HG03064 (cell line): ENCODE measurements around the gene RAB11A.

Experiments used
- ATAC-seq: cut with Tn5 transposase; IDR thresholded peaks from one replicate; pipeline ENCODE4 v1.9.1; 2021; ENCODE audit warnings: low read depth; ENCODE audit not compliant: unreplicated experiment

RAB11A gene

DNA sequence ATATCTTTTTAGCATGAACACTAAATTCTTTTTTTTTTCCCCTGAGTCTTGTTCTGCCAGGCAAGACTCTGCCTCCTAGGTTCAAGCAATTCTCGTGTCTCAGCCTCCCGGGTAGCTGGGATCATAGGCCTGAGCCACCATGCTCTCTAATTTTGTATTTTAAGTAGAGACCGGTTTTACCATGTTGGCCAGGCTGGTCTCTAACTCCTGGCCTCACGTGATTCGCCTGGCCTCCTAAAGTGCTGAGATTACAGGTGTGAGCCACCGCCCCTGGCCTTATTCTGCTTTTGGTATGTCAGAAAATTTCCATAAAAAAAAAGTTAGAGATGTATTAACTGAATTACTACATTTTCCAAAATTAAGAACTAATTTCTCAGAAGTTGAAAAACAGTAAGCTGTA is 14.3 kb downstream of the RAB11A start:
- ATAC-seq: no peak

GRCh38 chr15:65884511-65884910 is 15.2 kb downstream of the RAB11A start:
- no peak for ATAC-seq

- no peak for ATAC-seq
These were observed 16.5 kb downstream of the RAB11A start for GRCh38 chr15:65885668-65886218.

DNA sequence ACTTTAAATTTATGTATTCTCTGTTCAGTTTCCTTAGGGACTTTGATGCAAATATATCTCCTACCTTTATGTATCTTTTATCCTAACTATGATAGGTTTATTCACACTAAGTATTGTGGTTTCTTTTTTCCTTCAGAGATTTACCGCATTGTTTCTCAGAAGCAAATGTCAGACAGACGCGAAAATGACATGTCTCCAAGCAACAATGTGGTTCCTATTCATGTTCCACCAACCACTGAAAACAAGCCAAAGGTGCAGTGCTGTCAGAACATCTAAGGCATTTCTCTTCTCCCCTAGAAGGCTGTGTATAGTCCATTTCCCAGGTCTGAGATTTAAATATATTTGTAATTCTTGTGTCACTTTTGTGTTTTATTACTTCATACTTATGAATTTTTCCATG is 18.3 kb downstream of the RAB11A start:
- no peak for ATAC-seq

DNA sequence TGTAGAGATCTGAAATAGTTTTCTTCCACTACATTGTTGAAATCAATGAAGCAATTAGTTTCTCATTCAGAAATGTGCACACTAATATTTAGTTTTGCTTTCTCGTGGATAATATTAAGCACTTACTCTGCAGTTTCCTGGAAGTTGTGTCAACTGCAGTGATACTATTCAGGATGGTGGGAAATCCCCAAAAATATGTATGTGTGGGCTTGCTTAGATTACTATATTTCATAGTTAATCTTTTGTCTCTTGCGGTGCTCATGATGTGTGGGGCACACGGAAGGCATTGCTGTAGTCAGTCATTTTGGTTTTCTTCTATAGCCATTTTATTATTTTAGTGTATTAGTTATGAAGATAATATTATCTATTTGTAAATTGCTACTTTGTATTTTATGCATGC is 19.7 kb downstream of the RAB11A start:
- ATAC-seq: no peak

DNA sequence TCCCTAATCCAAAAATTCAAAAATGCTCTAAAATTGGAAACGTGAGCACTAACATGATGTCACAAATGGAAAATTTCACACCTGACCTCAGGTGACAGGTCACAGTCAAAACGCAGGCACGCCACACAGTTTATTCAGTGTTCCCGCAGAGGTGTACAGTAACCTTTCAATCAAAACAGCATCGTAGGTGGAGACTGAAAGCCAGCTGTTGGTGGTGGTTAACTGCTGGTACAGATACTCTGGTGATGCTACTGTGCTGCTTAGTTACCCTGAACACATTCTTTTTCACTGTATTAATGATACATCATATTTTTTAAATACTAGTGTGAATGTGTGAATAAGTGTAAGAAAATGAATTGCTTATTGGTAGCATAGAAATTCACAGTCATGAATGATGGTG is 23.8 kb downstream of the RAB11A start:
- no peak for ATAC-seq

GRCh38 chr15:65896236-65896635 is 26.9 kb downstream of the RAB11A start:
- no peak for ATAC-seq

- ATAC-seq: no peak
These were observed 31.2 kb downstream of the RAB11A start for GRCh38 chr15:65900488-65900887.

GRCh38 chr15:65901336-65901735 is 32.0 kb downstream of the RAB11A start:
- no peak for ATAC-seq

DNA sequence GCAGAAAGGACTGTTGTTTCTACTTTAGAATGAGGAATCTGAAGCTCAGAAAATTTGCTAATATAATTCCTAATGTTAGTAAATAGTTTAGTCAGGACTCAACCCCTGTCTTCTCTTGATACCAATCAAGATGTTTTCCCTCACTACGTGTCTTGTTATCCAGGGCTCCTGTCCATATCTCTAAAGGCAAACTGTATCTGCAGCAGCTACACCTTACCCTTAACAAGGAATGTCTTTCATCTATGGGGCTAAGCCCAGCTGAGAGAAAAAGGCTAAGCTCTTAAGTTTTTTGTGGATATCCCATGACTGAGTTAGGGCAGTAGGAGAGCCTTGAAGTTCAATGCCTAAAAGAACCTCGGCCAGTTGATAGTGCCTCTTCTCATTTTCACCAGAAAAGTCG is 32.5 kb downstream of the RAB11A start:
- ATAC-seq: no peak

- peak; percentile 52 for ATAC-seq
These were observed 33.1 kb downstream of the RAB11A start for GRCh38 chr15:65902373-65902772.

- no peak for ATAC-seq
These were observed 34.2 kb downstream of the RAB11A start for GRCh38 chr15:65903296-65904073.

DNA sequence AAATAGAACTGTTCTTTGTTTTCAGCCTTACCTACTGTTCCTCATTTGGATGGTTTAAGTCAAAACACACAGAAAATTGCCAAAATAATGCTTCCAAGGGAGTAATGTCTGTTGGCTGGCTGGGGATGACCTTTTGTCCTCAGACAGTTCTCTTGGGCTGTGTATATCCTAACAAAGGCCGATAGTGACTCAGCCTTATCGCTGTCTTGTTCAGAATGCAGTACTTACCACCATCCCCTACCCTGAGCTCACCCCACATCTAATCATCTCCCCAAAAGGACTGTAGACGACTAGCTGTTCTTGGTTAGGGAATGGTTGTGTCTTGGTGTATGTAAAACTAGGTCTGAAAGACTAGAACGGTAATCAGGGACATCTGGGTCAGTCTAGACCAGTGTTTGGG is 35.0 kb downstream of the RAB11A start:
- no peak for ATAC-seq

GRCh38 chr15:65906396-65906795 is 37.1 kb downstream of the RAB11A start:
- no peak for ATAC-seq

- no peak for ATAC-seq
These were observed 38.4 kb downstream of the RAB11A start for GRCh38 chr15:65907661-65908060.

GRCh38 chr15:65908876-65909275 is 39.6 kb downstream of the RAB11A start:
- no peak for ATAC-seq

GRCh38 chr15:65909831-65910230 is 40.5 kb downstream of the RAB11A start:
- ATAC-seq: no peak

DNA sequence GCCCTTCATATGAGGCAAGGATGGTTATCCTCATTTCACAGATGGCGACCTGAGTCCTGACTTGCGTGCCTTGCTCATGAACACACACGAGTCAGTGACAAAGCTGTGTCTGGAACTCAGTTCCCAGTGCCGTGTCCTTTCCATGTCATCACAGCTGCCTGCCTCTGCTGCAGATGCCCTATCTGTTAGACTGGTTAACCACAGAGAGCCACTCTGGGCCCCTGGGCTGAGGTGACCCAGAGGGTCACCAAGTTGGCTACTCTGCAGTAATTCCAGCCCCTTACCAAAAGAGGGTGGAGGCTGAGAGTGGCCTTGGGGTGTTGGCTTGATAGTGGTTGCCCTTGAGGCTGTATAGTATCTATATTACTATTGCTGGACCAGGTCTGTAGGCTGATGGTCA is 41.0 kb downstream of the RAB11A start:
- ATAC-seq: no peak

DNA sequence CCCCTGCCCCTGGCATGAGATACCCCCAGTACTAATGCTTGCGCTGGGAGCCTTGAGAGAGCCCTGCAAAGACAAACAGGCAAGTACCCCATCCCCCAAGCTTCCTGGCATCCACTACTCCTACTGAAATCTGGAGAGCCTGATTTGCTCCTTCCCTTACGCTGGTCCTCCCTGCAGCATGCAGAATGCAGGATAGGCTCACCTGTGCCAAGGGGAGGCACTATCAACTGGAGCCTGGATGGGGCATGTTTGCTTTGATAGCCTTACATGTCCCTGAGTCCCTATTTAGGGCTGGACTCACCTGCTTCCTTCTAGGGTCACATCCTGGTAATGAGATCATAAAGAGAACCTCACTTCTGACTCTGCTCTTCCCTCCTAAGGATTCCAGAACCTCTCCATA is 42.9 kb downstream of the RAB11A start:
- no peak for ATAC-seq

GRCh38 chr15:65913631-65914199 is 44.4 kb downstream of the RAB11A start:
- no peak for ATAC-seq

DNA sequence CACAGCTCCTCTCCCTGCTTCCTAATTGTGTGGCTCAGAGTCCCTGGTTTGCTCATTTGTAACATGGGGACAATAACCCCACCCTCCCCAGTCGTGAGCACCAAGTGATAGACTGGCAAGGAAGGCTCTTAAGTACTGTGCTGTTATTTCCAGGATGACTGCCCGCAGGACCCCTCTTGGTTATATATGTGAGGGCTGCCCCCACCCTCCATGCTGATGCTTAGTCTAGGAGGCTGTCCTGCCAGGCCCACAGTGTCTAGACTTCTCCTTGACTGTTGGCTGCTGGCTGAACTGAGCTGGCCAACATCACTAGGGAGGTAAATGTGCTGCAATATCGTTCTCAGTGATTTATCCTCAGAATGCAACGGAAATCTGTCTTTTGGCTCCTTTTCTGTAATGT is 45.1 kb downstream of the RAB11A start:
- no peak for ATAC-seq
